Cardiac muscle cell (in vitro differentiated cells and primary cell): ENCODE results near the gene FOXP4. TPM values are rescaled to one million over a fixed set of nuclear protein-coding genes. Genes with fewer than 3 reads are reported as not detected.

Experiments used
- DNase-seq, 2 donors: peaks; one replicate each; pipeline versions ENCODE4 v3.0.0 to v3.0.0-alpha.2; 2010 to 2017; ENCODE audit warnings: low read depth in 1 of 2, low spot score in 1 of 2
- H3K27ac ChIP-seq: fragments of 200-600 bp; sonication (generic); 2 replicates; pipeline ENCODE4 v1.5.1; 2016
- H3K27me3 ChIP-seq: fragments of 200-600 bp; sonication (generic); 2 replicates; pipeline ENCODE4 v1.6.0; 2016; ENCODE audit warnings: control low read depth
- H3K36me3 ChIP-seq: fragments of 200-600 bp; sonication (generic); 2 replicates; pipeline ENCODE4 v1.5.1; 2016; ENCODE audit warnings: control low read depth
- H3K4me1 ChIP-seq: fragments of 200-600 bp; sonication (generic); 2 replicates; pipeline ENCODE4 v1.8.1; 2017; ENCODE audit warnings: low read depth, mild to moderate bottlenecking, mixed run types
- H3K4me3 ChIP-seq: fragments of 200-600 bp; sonication (generic); 2 replicates; pipeline ENCODE4 v1.5.1; 2016; ENCODE audit warnings: mild to moderate bottlenecking
- H3K9me3 ChIP-seq: fragments of 200-600 bp; sonication (generic); 2 replicates; pipeline ENCODE4 v1.5.1; 2017; ENCODE audit warnings: low read depth, mild to moderate bottlenecking, control low read depth
- CTCF ChIP-seq: IDR thresholded peaks from 2 replicates; pipeline ENCODE4 v1.5.1; 2012; ENCODE audit warnings: low read depth, mild to moderate bottlenecking, low read length
- polyA plus RNA-seq: library from polyadenylated mRNA; unstranded; fragments of >200 nt; fragmentation: Nextera tagmentation; extraction: Ambion mirVana; gene quantifications from 2 replicates; pipeline ENCODE4 v1.2.1, GENCODE V29; 2016
- total RNA-seq: library from RNA; depleted of rRNA; stranded (reverse); fragments of >200 nt; gene quantifications from 2 replicates; pipeline ENCODE4 v1.2.3, GENCODE V29; 2016

The FOXP4 gene
- total and polyA plus RNA-seq, 2 experiments from 2014 or later: 29.0 to 42.5 TPM

DNA sequence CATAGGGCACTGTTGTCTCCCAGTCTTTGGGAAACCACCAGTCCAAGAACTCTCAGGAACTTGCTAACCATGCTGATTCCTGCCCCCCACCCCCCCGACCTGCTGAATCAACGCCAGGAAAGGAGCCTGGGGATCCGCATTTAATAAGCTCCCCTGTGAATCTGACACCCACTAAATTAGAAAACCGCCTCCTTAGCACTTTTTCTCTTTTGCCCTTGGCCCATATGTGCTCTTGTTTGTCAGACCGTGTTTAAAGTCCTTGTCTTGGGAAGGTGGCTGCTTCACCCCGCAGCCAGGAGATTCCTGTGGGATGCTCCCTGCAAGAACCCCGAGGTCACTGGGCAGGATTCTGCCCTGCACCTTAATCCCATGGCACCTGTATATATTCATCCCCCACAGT, 15.7 kb upstream of the FOXP4 start:
- H3K27ac ChIP-seq: no peak overlapping the region
- no peaks in the 10 kb centered on the region for H3K9me3 ChIP-seq
- no peak for DNase-seq
- no peaks in the 10 kb centered on the region for H3K4me1 ChIP-seq
- H3K4me3 ChIP-seq: no peak overlapping the region
- TF ChIP-seq CTCF: no peak
- peaks cover 6% of the 10 kb centered on the region for H3K27me3 ChIP-seq
- H3K36me3 ChIP-seq: no peaks in the 10 kb centered on the region

DNA sequence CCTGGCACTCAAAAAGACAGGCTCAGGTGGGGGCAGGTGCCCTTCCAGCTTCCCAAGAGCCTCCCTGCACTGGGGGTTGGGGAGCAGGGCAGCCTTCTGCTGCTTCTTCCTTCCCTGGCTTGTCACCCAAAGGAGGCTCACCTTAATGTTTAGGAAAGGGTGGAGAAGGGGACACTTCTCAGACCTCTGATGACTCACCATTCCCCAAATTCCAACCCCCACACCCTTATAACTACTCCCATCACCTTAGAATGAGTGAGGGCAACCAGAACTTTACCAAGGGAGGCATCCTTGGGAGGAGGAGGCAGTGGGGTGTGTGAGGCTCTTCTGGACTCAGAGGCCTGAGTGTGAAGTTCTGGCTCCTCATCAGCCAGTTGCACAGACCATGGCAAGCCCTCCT, 15.2 kb upstream of the FOXP4 start:
- H3K4me3 ChIP-seq: no peak overlapping the region
- no peak overlapping the region for H3K27ac ChIP-seq
- TF ChIP-seq CTCF: no peak
- no peak for DNase-seq
- H3K9me3 ChIP-seq: no peaks in the 10 kb centered on the region
- H3K4me1 ChIP-seq: no peaks in the 10 kb centered on the region
- H3K27me3 ChIP-seq: peaks cover 6% of the 10 kb centered on the region
- no peaks in the 10 kb centered on the region for H3K36me3 ChIP-seq

DNA sequence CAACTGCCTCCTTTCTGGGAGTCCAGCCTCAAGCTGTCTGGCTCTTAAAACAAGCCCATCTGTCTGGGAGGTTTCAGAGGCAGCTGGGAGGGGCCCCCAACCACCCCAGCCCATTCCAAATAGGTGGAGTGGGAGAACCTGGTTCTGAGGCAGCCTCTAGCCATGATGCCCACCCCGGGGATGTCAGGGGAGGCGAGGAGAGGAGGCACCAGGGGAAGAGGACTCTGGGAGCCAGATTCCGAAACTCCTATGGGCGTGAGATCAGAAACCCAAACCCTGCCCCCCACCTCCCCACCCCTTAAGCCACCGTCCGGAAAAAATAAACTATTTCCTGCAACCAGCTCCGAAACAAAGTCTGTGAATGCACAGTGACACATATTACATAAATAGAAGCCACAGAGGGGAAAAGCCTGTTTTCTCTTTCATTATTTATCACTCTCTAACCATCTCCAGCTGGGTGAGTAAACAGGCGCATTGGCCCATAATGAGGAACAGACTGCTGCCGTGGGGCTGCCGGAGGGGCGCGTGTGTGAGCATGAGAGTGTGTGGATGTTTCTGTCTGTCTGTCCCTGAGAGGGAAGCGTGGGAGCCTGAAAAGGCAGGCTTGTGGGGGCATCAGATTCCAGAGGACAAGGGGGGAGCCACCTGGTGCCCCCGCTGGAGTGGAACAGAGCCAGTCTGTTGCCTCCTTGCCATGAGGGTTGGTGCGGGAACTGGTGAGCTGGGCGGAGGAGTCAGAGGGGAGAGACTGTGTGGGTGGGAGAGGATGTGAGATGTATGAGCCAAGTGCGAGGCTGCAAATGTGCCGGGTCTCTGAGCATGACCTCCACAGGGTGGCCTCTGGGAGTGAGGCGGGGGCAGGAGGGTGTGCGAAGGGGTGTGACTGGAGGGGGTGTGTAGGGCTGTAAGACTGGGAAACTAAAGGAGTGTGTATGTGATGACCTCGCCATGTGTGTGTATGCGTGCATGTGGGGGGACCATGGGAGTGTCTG, 14.3 kb upstream of the FOXP4 start:
- peak in 1 of 2 donors; percentile 44 for DNase-seq
- no peak overlapping the region for H3K27ac ChIP-seq
- H3K9me3 ChIP-seq: no peaks in the 10 kb centered on the region
- no peaks in the 10 kb centered on the region for H3K4me1 ChIP-seq
- no peak overlapping the region for H3K4me3 ChIP-seq
- TF ChIP-seq CTCF: no peak
- H3K27me3 ChIP-seq: peaks cover 6% of the 10 kb centered on the region
- H3K36me3 ChIP-seq: no peaks in the 10 kb centered on the region

GRCh38 chr6:41535766-41536165, 10.4 kb upstream of the FOXP4 start:
- Histone ChIP-seq H3K36me3 (no peaks in the 10 kb centered on the region), H3K27me3 (peaks cover 11% of the 10 kb centered on the region), H3K4me3 (no peak overlapping the region), H3K27ac (no peak overlapping the region), H3K4me1 (no peaks in the 10 kb centered on the region), H3K9me3 (no peaks in the 10 kb centered on the region)
- no peak for DNase-seq
- no peak for TF ChIP-seq CTCF

GRCh38 chr6:41536795-41537758, 9.1 kb upstream of the FOXP4 start:
- Histone ChIP-seq H3K36me3 (no peaks in the 10 kb centered on the region), H3K4me1 (no peaks in the 10 kb centered on the region), H3K9me3 (no peaks in the 10 kb centered on the region), H3K27ac (no peak overlapping the region), H3K27me3 (peaks cover 8% of the 10 kb centered on the region), H3K4me3 (no peak overlapping the region)
- peak in 1 of 2 donors; percentile 40 for DNase-seq
- no peak for TF ChIP-seq CTCF
